Testis (tissue), 3 donors: Measurements from ENCODE around the gene SAP130. TPM values are rescaled to one million over a fixed set of nuclear protein-coding genes. Genes with fewer than 3 reads are reported as not detected.
A peak's percentile ranks its signal among the peaks of the same experiment; 100 is the strongest.

ENCODE experiments used
- DNase-seq: peaks from one replicate; pipeline ENCODE4 v3.0.0-alpha.2; 2019
- H3K27ac ChIP-seq, 2 donors: fragments of 200-600 bp; sonication (generic); one replicate each; pipeline ENCODE4 v1.5.1; 2019
- H3K27me3 ChIP-seq: fragments of 200-600 bp; sonication (generic); one replicate; pipeline ENCODE4 v1.5.1; 2019
- H3K36me3 ChIP-seq: fragments of 200-600 bp; sonication (generic); one replicate; pipeline ENCODE4 v1.5.1; 2017; ENCODE audit warnings: low read depth; ENCODE audit errors: missing control alignments
- H3K4me1 ChIP-seq: fragments of 200-600 bp; sonication (generic); one replicate; pipeline ENCODE4 v1.5.1; 2019
- H3K4me3 ChIP-seq, 2 donors: fragments of 200-600 bp; sonication (generic); one replicate each; pipeline ENCODE4 v1.5.1; 2017 to 2019
- H3K9me3 ChIP-seq: fragments of 200-600 bp; sonication (generic); one replicate; pipeline ENCODE4 v1.5.1; 2017
- CTCF ChIP-seq, 3 experiments: fragments of 450-650 bp in 2 of 3; fragments of 200-600 bp in 1 of 3; sonication (generic) in 1 of 3; IDR thresholded peaks; one replicate each; pipeline ENCODE4 v1.5.1; 2016 to 2019; ENCODE audit warnings: antibody characterized with exemption in 3 of 3, mild to moderate bottlenecking in 2 of 3, moderate library complexity in 1 of 3
- POLR2A ChIP-seq: fragments of 450-650 bp; IDR thresholded peaks from one replicate; pipeline ENCODE4 v1.6.1; 2017; ENCODE audit warnings: antibody characterized with exemption, mild to moderate bottlenecking, moderate library complexity
- WGBS, 2 donors: methylation state at CpG; one replicate each; pipeline ENCODE4 v1.1.5; 2018; 5-methylcytosine and 5-hydroxymethylcytosine counted together
- intact Hi-C: fragments of 100-400 bp; cut with DNase I; formaldehyde crosslinking; loops from one replicate; pipeline ENCODE4 v1.15.1; 2023; ENCODE audit warnings: low total_unique reads
- polyA plus RNA-seq: library from polyadenylated mRNA; stranded (reverse); fragments of 350-450 nt; fragmentation: Illumina TruSeq; extraction: RNeasy Lipid Tissue Mini Kit (QIAGEN cat#74804); gene quantifications from one replicate; pipeline ENCODE4 v1.2.3, GENCODE V29; 2014; ENCODE audit warnings: low read depth, low replicate concordance; ENCODE audit not compliant: insufficient read depth
- total RNA-seq, 2 donors: library from RNA; depleted of rRNA; stranded (reverse); fragments of >200 nt; gene quantifications; one replicate each; pipeline ENCODE4 v1.2.3, GENCODE V29; 2016

Gene SAP130
- total and polyA plus RNA-seq, 3 donors from 2014 or later = 82.4 to 129 (median 85.7) TPM

- 100% methylated on average over 1 of the region's 1 CpG for WGBS, 2 donors
- Histone ChIP-seq H3K4me3 (no peak overlapping the region), H3K27ac (no peak overlapping the region), H3K4me1 (no peaks in the 10 kb centered on the region), H3K27me3 (no peaks in the 10 kb centered on the region), H3K36me3 (no peaks in the 10 kb centered on the region), H3K9me3 (no peaks in the 10 kb centered on the region)
- intact Hi-C loops = no loop called here
- no peak for DNase-seq
- TF ChIP-seq CTCF (IDR thresholded peaks at IDR 0.05) (no peak), POLR2A (no peak)
Observed at GRCh38 chr2:128064353-128064752, 36.5 kb upstream of the SAP130 start.

DNA sequence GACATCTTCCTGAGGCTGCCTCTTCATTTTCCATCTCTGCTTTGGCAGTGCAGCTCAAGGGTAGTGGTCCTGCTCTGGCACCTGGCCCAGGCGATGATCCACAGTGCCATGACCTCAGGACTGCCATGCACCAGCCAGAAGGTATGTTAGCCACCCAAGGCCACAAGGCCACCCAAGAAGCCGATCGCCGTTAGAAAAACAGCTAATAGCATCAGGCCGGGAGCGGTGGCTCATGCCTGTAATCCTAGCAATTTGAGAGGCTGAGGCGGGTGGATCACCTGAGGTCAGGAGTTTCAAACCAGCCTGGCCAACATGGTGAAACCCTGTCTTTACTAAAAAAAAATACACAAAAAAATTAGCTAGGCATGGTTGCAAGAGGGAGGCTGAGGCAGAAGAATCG is 34.7 kb upstream of the SAP130 start:
- no peak for DNase-seq
- WGBS, 2 donors = 89 to 92% methylated on average over 8 of the region's 8 CpGs
- no peaks in the 10 kb centered on the region for H3K9me3 ChIP-seq
- H3K4me3 ChIP-seq = no peak overlapping the region
- no peaks in the 10 kb centered on the region for H3K27me3 ChIP-seq
- H3K36me3 ChIP-seq = no peaks in the 10 kb centered on the region
- TF ChIP-seq POLR2A = no peak
- no peak for TF ChIP-seq CTCF (IDR thresholded peaks at IDR 0.05)
- no peak overlapping the region for H3K27ac ChIP-seq
- no peaks in the 10 kb centered on the region for H3K4me1 ChIP-seq
- intact Hi-C loops = no loop called here

GRCh38 chr2:128058114-128058513 is 30.3 kb upstream of the SAP130 start:
- H3K4me3 ChIP-seq = no peak overlapping the region
- H3K27me3 ChIP-seq = no peaks in the 10 kb centered on the region
- intact Hi-C loops = no loop called here
- no peak overlapping the region for H3K27ac ChIP-seq
- TF ChIP-seq POLR2A (no peak), CTCF (IDR thresholded peaks at IDR 0.05) (no peak)
- DNase-seq = no peak
- no peaks in the 10 kb centered on the region for H3K36me3 ChIP-seq
- 58 to 69% methylated on average over 2 of the region's 2 CpGs for WGBS, 2 donors
- no peaks in the 10 kb centered on the region for H3K9me3 ChIP-seq
- peaks cover 7% of the 10 kb centered on the region for H3K4me1 ChIP-seq

DNA sequence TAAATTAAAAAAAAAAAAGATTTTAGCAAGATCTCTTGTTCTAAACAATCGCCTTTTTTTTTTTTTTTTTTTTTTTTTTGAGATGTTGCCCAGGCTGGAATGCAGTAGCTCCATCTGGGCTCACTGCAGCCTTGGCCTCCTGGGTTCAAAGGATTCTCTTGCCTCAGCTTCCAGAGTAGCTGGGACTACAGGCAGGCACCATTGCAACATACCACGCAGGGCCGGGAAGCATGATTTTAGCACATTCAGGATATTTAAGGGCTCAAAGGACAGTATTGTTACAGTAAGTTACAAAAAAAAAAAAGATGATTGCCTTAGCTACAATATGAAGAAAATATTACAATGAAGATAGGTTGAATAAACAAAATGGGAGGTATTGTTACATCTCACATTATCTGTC is 29.5 kb upstream of the SAP130 start:
- Histone ChIP-seq H3K27me3 (no peaks in the 10 kb centered on the region), H3K4me1 (peaks cover 7% of the 10 kb centered on the region), H3K9me3 (no peaks in the 10 kb centered on the region), H3K27ac (no peak overlapping the region), H3K4me3 (no peak overlapping the region), H3K36me3 (no peaks in the 10 kb centered on the region)
- DNase-seq = peak; percentile 76
- WGBS, 2 donors = 45 to 60% methylated on average over 3 of the region's 3 CpGs
- TF ChIP-seq POLR2A (no peak), CTCF (IDR thresholded peaks at IDR 0.05) (no peak)
- intact Hi-C loops = no loop called here

DNA sequence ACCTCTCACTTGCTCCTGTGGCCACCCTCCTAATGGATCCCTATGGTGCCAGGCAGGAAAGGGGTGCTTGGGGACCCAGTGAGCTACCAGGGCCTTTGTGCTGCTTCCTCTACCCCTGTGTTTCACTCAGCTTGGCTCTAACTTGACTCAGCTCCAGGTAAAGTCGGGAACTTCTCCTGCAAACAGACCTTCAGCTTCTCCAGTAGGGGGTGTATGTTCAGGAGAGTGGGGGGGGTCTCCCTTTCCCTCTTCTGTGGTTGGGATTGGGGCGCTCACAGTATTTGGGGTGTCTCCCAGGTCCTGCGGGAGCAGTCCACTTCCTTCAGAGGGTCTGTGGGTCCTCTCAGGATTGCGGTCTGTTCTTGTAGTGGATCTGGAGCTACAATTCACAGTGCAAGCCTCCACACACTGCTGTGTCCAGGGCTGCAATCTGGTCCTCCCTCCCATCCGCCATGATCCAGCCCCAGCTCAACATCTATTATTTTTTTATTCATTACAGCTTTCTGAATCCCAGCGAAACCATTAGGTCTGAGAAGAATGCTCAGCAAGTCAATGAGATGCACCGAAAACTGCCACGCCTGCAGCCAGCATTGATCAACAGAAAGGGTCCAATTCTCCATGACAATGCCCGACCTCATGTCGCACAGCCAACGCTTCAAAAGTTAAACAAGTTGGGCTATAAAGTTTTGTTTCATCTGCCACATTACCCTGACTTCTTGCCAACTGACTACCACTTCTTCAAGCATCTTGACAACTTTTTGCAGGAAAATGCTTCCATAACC is 26.4 kb upstream of the SAP130 start:
- Histone ChIP-seq H3K4me1 (peaks cover 7% of the 10 kb centered on the region), H3K4me3 (no peak overlapping the region), H3K27me3 (no peaks in the 10 kb centered on the region), H3K9me3 (no peaks in the 10 kb centered on the region), H3K36me3 (no peaks in the 10 kb centered on the region), H3K27ac (no peak overlapping the region)
- TF ChIP-seq CTCF (IDR thresholded peaks at IDR 0.05) = no peak
- no peak for TF ChIP-seq POLR2A
- DNase-seq = no peak
- intact Hi-C loops = no loop called here
- WGBS, 2 donors = 86 to 89% methylated on average over 11 of the region's 11 CpGs
